Measurements from ENCODE around the gene CBLL2.
A peak's percentile ranks its signal among the peaks of the same experiment; 100 is the strongest.

CBLL2 gene

GRCh38 chrX:22300130-22300529 is 27.4 kb downstream of the CBLL2 start:
- H3K4me3 ChIP-seq (ENCODE audit: control insufficient read depth, low read depth, low read length), result no peak overlapping the region
- peak; percentile 56 for DNase-seq (ENCODE audit: low read depth)
- no peak for TF ChIP-seq CTCF (IDR thresholded peaks at IDR 0.05; ENCODE audit: control insufficient read depth, insufficient read depth, low read depth, low read length, missing control alignments)

GRCh38 chrX:22310779-22311178 is 38.1 kb downstream of the CBLL2 start:
- DNase-seq (ENCODE audit: low read depth), result no peak
- TF ChIP-seq CTCF (IDR thresholded peaks at IDR 0.05; ENCODE audit: control insufficient read depth, insufficient read depth, low read depth, low read length, missing control alignments), result no peak
- H3K4me3 ChIP-seq (ENCODE audit: control insufficient read depth, low read depth, low read length), result no peak overlapping the region

GRCh38 chrX:22313766-22314165 is 41.1 kb downstream of the CBLL2 start:
- H3K4me3 ChIP-seq (ENCODE audit: control insufficient read depth, low read depth, low read length), result no peak overlapping the region
- DNase-seq (ENCODE audit: low read depth), result no peak
- no peak for TF ChIP-seq CTCF (IDR thresholded peaks at IDR 0.05; ENCODE audit: control insufficient read depth, insufficient read depth, low read depth, low read length, missing control alignments)

GRCh38 chrX:22314211-22314610 is 41.5 kb downstream of the CBLL2 start:
- no peak for DNase-seq (ENCODE audit: low read depth)
- H3K4me3 ChIP-seq (ENCODE audit: control insufficient read depth, low read depth, low read length), result no peak overlapping the region
- TF ChIP-seq CTCF (IDR thresholded peaks at IDR 0.05; ENCODE audit: control insufficient read depth, insufficient read depth, low read depth, low read length, missing control alignments), result no peak

GRCh38 chrX:22314692-22315091 is 42.0 kb downstream of the CBLL2 start:
- no peak for DNase-seq (ENCODE audit: low read depth)
- TF ChIP-seq CTCF (IDR thresholded peaks at IDR 0.05; ENCODE audit: control insufficient read depth, insufficient read depth, low read depth, low read length, missing control alignments), result no peak

GRCh38 chrX:22315151-22315550 is 42.4 kb downstream of the CBLL2 start:
- H3K4me3 ChIP-seq (ENCODE audit: control insufficient read depth, low read depth, low read length), result no peak overlapping the region
- TF ChIP-seq CTCF (IDR thresholded peaks at IDR 0.05; ENCODE audit: control insufficient read depth, insufficient read depth, low read depth, low read length, missing control alignments), result no peak
- DNase-seq (ENCODE audit: low read depth), result no peak

More at GRCh38 chrX:22314692-22315091, 42.0 kb downstream of the CBLL2 start:
- H3K4me3 ChIP-seq (ENCODE audit: control insufficient read depth, low read depth, low read length), result no peak overlapping the region

Measured in AG09309 (cell line).